ENCODE measurements around the gene MRPS23. TPM values are rescaled to one million over a fixed set of nuclear protein-coding genes. Genes with fewer than 3 reads are reported as not detected.
A peak's percentile ranks its signal among the peaks of the same experiment; 100 is the strongest.

The MRPS23 gene
- total and polyA plus RNA-seq, 2 of the 13 experiments (the other 11 are each of a cell fraction or from before 2014, with no cell fraction given): 63.2 to 181 TPM

DNA sequence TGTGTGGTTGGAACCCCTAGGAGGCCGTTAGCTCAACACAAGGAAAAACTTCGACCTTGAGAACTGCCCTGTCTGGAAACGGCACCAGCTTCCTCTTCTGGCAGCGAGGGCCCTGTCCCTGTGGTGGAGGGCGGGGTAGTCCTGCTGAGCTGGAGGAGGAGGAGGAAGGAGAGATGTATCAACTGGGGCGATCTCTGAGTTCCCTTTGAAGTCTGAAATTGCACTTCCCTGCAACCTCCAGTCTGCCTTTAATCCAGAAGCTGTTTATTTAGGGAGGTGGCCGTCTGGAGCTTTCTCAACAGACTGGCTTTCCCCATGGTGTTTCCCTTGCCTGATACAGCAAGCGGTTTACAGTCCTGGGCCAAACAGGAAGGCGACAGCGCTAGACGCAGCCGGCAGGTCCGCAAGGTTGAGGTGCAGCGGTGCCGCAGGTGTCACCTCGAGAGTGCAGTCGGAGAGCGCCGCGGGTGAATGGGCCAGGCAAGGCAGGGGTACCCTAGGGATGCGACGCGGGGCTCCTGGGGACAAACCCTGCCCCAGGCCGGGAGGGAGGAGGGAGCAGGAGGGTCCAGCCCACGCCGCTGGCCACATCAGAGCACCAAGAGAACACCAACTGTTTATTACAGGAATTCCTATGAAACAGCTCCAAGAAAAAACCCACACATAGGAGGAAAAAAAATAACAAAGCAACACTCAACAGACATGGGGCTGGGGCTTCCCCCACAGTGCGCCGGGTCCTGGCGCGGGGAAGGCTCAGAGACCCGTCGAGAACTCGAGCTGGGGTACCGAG is 11.4 kb upstream of the MRPS23 start (continued):
- no peak for TF ChIP-seq REXO4 (CRISPR knock-in tag; IDR thresholded peaks at IDR 0.05; ENCODE audit: borderline replicate concordance)
- TF ChIP-seq ZNF292 (CRISPR knock-in tag; IDR thresholded peaks at IDR 0.05; ENCODE audit: borderline replicate concordance, low read depth): peak; percentile 95
- TF ChIP-seq ZNF788 (CRISPR knock-in tag; IDR thresholded peaks at IDR 0.05; ENCODE audit: borderline replicate concordance): no peak; the same call in 1 of the 2 replicates
- TF ChIP-seq SNAI1 (CRISPR knock-in tag; IDR thresholded peaks at IDR 0.05; ENCODE audit: borderline replicate concordance): peak; percentile 78; the same call in 1 of the 2 replicates
- TF ChIP-seq ZNF777 (CRISPR knock-in tag; IDR thresholded peaks at IDR 0.05): peak; percentile 57
- TF ChIP-seq ZNF550 (CRISPR knock-in tag; IDR thresholded peaks at IDR 0.05; ENCODE audit: borderline replicate concordance): no peak
- TF ChIP-seq IRF2 (CRISPR knock-in tag; IDR thresholded peaks at IDR 0.05): 0 out of 2 replicates have a peak, but pooled peaks have one; percentile 48
- TF ChIP-seq ZNF790 (CRISPR knock-in tag; IDR thresholded peaks at IDR 0.05; ENCODE audit: borderline replicate concordance): no peak
- TF ChIP-seq HNRNPK (IDR thresholded peaks at IDR 0.05; ENCODE audit: low read depth, low read length, poor library complexity, severe bottlenecking): no peak
- TF ChIP-seq ARHGAP35 (CRISPR knock-in tag; IDR thresholded peaks at IDR 0.05; ENCODE audit: borderline replicate concordance): peak; percentile 21; the same call in 1 of the 2 replicates
- TF ChIP-seq MBD4 (IDR thresholded peaks at IDR 0.05; ENCODE audit: borderline replicate concordance, low read length): no peak
- TF ChIP-seq MLX (CRISPR knock-in tag; IDR thresholded peaks at IDR 0.05): peak; percentile 22; the same call in 1 of the 2 replicates
- no peak for TF ChIP-seq FUBP1 (CRISPR knock-in tag; IDR thresholded peaks at IDR 0.05; ENCODE audit: borderline replicate concordance)
- no peak; the same call in 1 of the 2 replicates for TF ChIP-seq ZNF44 (CRISPR knock-in tag; IDR thresholded peaks at IDR 0.05)
- TF ChIP-seq RNF2 (conservative IDR thresholded peaks at IDR 0.05; ENCODE audit: low read depth): no peak
- no peak for TF ChIP-seq ZBTB8A (CRISPR knock-in tag; IDR thresholded peaks at IDR 0.05; ENCODE audit: borderline replicate concordance, low read depth)
- TF ChIP-seq DZIP1 (CRISPR knock-in tag; IDR thresholded peaks at IDR 0.05): no peak
- no peak for TF ChIP-seq TBL1XR1 (IDR thresholded peaks at IDR 0.05; ENCODE audit: borderline replicate concordance, low read length, partially characterized antibody)
- peak; percentile 38; the same call in 1 of the 2 replicates for TF ChIP-seq TARDBP (CRISPR knock-in tag; IDR thresholded peaks at IDR 0.05)
- TF ChIP-seq ZFP36 (IDR thresholded peaks at IDR 0.05; ENCODE audit: borderline replicate concordance, low read depth, low read length, partially characterized antibody): no peak
- TF ChIP-seq, protein P1, sequence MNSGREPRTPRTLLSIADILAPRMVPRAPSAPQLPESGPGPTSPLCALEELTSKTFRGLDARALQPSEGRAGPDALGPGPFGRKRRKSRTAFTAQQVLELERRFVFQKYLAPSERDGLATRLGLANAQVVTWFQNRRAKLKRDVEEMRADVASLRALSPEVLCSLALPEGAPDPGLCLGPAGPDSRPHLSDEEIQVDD (CRISPR knock-in tag; IDR thresholded peaks at IDR 0.05; ENCODE audit: borderline replicate concordance): 0 out of 2 replicates have a peak, but pooled peaks have one; percentile 28
- peak; percentile 43 for TF ChIP-seq MAX (IDR thresholded peaks at IDR 0.05)
- TF ChIP-seq ZNF747 (CRISPR knock-in tag; IDR thresholded peaks at IDR 0.05; ENCODE audit: borderline replicate concordance): no peak; the same call in 1 of the 2 replicates

Data from HepG2 (cell line).